ENCODE data around the gene SMIM35. TPM values are rescaled to one million over a fixed set of nuclear protein-coding genes. Genes with fewer than 3 reads are reported as not detected.

The SMIM35 gene
- total RNA-seq, 4 donors from 2014 or later, result not detected

DNA sequence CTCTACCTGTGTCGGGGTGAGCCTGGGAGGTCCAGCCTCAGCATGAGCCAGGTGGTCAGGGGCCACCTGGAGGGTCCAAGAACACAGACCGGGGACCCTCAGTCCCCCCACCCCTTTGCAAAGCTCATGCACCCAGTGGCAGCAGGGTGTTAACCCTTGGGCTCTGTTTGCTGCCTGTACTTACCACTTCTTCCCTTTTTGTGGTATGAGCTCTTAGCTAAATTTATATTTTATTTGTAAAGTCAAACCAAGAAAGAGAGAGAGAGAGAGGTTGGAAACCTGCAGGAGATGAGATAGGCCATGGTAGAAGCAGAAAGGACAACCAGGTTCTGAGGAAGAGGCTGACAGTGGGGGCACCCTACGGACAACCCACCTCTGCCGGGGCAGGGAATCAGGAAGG lies 70.7 kb downstream of the SMIM35 start:
- TF ChIP-seq CTCF (IDR thresholded peaks at IDR 0.05) (no peak), POLR2A (IDR thresholded peaks at IDR 0.05) (no peak)
- no peak for DNase-seq
- intact Hi-C loops (cut with DNase I; ENCODE audit: low total_unique reads), result no loop called here
- Histone ChIP-seq H3K4me3 (no peak overlapping the region), H3K27me3 (no peaks in the 10 kb centered on the region), H3K36me3 (no peaks in the 10 kb centered on the region), H3K9me3 (no peaks in the 10 kb centered on the region), H3K4me1 (no peaks in the 10 kb centered on the region), H3K27ac (no peak overlapping the region)

- Histone ChIP-seq H3K4me3 (no peak overlapping the region), H3K36me3 (no peaks in the 10 kb centered on the region), H3K9me3 (no peaks in the 10 kb centered on the region), H3K27me3 (no peaks in the 10 kb centered on the region), H3K27ac (no peak overlapping the region), H3K4me1 (no peaks in the 10 kb centered on the region)
- intact Hi-C loops (cut with DNase I; ENCODE audit: low total_unique reads), result no loop called here
- DNase-seq, result no peak
- TF ChIP-seq POLR2A (IDR thresholded peaks at IDR 0.05), result no peak
- TF ChIP-seq CTCF (IDR thresholded peaks at IDR 0.05), result no peak
Measured at GRCh38 chr11:118015385-118015841, 71.3 kb downstream of the SMIM35 start.

DNA sequence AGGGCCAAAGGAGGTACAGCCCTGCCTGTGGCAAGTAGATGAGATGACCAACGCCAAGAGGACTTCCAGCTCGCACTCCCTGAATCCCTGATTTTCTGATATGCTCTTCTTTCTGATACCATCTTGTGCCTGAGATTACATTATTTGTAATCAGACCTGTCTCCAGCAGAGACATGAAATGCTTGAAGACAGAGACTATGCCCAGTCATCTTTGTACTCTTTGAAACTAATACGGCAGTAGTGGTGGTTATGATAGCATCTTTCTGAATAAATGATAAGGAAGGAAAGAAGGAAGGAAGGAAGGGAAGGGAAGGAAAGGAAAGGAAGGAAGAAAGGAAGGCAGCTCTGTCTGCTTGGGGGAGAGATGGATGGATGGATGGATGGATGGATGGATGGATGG lies 72.7 kb downstream of the SMIM35 start:
- no peak for TF ChIP-seq CTCF (IDR thresholded peaks at IDR 0.05)
- TF ChIP-seq POLR2A (IDR thresholded peaks at IDR 0.05), result no peak
- H3K4me3 ChIP-seq, result no peak overlapping the region
- no peaks in the 10 kb centered on the region for H3K36me3 ChIP-seq
- H3K27me3 ChIP-seq, result no peaks in the 10 kb centered on the region
- H3K27ac ChIP-seq, result no peak overlapping the region
- H3K4me1 ChIP-seq, result no peaks in the 10 kb centered on the region
- intact Hi-C loops (cut with DNase I; ENCODE audit: low total_unique reads), result no loop called here
- H3K9me3 ChIP-seq, result no peaks in the 10 kb centered on the region
- no peak for DNase-seq

DNA sequence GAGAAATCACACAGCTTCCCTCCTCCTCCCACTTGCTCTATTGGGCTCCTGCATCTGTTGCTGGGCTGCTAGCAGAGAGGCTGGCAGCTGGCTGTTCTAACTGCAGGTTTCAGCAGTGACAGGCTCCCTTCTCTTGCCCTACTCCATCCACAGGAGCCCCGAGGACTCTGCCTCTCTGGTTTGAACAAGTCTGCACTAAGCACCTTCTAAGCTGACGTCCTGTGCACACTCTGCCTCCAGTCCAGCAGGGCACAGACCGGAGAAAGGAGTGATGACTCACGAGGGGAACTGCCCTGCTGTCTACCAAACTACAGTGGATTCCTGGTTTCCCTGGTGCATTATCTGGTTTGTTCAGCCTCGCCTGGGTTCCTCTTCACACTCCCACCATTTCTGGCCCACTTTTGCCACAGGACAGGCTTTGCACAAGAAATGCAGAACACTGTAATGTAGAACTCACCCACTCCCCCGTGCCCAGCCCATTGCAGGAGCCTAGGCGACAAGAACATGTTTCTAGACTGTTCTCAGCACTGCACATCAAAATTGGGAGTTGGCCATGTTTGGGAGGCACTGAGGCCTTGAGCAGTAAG lies 74.6 kb downstream of the SMIM35 start:
- intact Hi-C loops (cut with DNase I; ENCODE audit: low total_unique reads), result no loop called here
- no peak for DNase-seq
- Histone ChIP-seq H3K4me1 (no peaks in the 10 kb centered on the region), H3K36me3 (no peaks in the 10 kb centered on the region), H3K4me3 (no peak overlapping the region), H3K27ac (no peak overlapping the region), H3K9me3 (no peaks in the 10 kb centered on the region), H3K27me3 (no peaks in the 10 kb centered on the region)
- TF ChIP-seq POLR2A (IDR thresholded peaks at IDR 0.05) (no peak), CTCF (IDR thresholded peaks at IDR 0.05) (no peak)

DNA sequence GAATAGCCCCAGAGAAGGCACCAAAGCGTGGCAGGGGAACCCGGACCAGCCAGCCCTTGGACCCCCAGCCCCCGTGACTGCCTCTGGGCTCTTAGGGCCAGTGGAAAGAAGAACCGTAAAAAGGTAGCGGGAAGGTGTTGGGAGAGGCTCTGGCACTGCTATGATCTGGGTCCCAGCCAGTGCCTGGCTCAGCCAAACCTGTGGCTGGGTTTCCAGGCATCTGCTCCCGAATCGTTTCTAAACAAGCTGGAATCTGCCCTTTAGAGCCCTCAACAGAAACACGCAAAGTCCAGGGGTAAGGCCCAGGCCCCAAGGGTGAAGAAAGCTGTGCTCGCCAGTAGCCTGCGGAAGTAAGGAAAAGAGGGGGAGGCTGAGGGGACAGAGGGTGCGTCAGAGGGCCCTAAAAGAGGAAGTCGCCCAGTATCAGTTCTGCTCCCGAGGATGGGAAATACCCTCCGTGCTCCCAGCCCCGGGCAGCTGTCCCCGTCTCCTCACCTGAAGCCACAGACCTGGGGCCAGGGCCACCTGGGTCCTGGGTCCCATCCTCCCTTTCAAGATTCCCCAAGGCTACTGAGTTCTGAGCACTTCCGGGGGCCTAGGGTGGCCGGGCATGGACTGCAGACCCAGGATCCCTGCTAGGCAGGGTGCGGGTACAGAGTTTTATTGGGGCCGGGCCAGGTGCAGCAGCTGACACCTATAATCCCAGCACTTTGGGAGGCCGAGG lies 75.9 kb downstream of the SMIM35 start:
- TF ChIP-seq CTCF (IDR thresholded peaks at IDR 0.05), result no peak
- no peak for TF ChIP-seq POLR2A (IDR thresholded peaks at IDR 0.05)
- no peak for DNase-seq
- Histone ChIP-seq H3K27me3 (no peaks in the 10 kb centered on the region), H3K4me3 (no peak overlapping the region), H3K4me1 (no peaks in the 10 kb centered on the region), H3K9me3 (no peaks in the 10 kb centered on the region), H3K36me3 (no peaks in the 10 kb centered on the region), H3K27ac (no peak overlapping the region)
- intact Hi-C loops (cut with DNase I; ENCODE audit: low total_unique reads), result no loop called here
